Spleen (tissue), 7 donors: Measurements from ENCODE around the gene TEKTIP1.

ENCODE experiments used
- CTCF ChIP-seq, 11 experiments: fragments of 200-600 bp in 7 of 11; fragments of 450-650 bp in 4 of 11; sonication (generic) in 4 of 11; IDR thresholded peaks in 8 of 11; conservative IDR thresholded peaks in 3 of 11; 1 replicate in 7 of 11; 2 replicates in 4 of 11; pipeline versions ENCODE4 v1.4.0 to v1.8.0; 2016 to 2021; ENCODE audit warnings: antibody characterized with exemption in 11 of 11, inconsistent platforms in 4 of 11, mild to moderate bottlenecking in 1 of 11
- POLR2A ChIP-seq, 3 donors: fragments of 450-650 bp; IDR thresholded peaks; one replicate each; pipeline ENCODE4 v1.5.1; 2017; ENCODE audit warnings: antibody characterized with exemption in 3 of 3, mild to moderate bottlenecking in 1 of 3
- POLR2AphosphoS5 ChIP-seq, 3 donors: sonication (generic); formaldehyde crosslinking; IDR thresholded peaks; one replicate each; pipeline ENCODE4 v1.5.1; 2017; ENCODE audit warnings: antibody characterized with exemption in 3 of 3
- donor health status: DM: no; HTN: no; CAD: no; lungs with moderate emphysema.
- donor health status: DM: no; HTN: no; CAD: no.
- donor health status: DM: no; HTN: no; CAD: no.

- TF ChIP-seq CTCF (IDR thresholded peaks at IDR 0.05 in 8 of 11, conservative IDR thresholded peaks at IDR 0.05 in 3 of 11) (no peak), POLR2A (IDR thresholded peaks at IDR 0.05) (no peak), POLR2AphosphoS5 (IDR thresholded peaks at IDR 0.05) (no peak)
These were observed 53.1 kb downstream of the TEKTIP1 start for GRCh38 chr19:3591876-3592613.
